Smooth muscle cell (in vitro differentiated cells): Measurements from ENCODE around the gene GPR155. TPM values are rescaled to one million over a fixed set of nuclear protein-coding genes. Genes with fewer than 3 reads are reported as not detected.

Source experiments
- DNase-seq: peaks from one replicate; lab custom pipeline; 2025; ENCODE audit not compliant: unreplicated experiment; lab: John Stamatoyannopoulos, UW
- H2AFZ ChIP-seq: fragments of 200-600 bp; sonication (generic); 2 replicates; pipeline ENCODE4 v1.6.0; 2016; ENCODE audit warnings: antibody characterized with exemption, low read depth, mild to moderate bottlenecking
- H3F3A ChIP-seq: fragments of 200-600 bp; sonication (generic); 2 replicates; pipeline ENCODE4 v1.6.0; 2017; ENCODE audit warnings: antibody characterized with exemption, low read depth
- H3K27ac ChIP-seq: fragments of 200-600 bp; sonication (generic); 2 replicates; pipeline ENCODE4 v1.5.1; 2016; ENCODE audit warnings: low read depth, mild to moderate bottlenecking
- H3K27me3 ChIP-seq: fragments of 200-600 bp; sonication (generic); 2 replicates; pipeline ENCODE4 v1.6.1; 2016; ENCODE audit warnings: low read depth, mild to moderate bottlenecking
- H3K36me3 ChIP-seq: fragments of 200-600 bp; sonication (generic); 2 replicates; pipeline ENCODE4 v1.5.1; 2016; ENCODE audit warnings: low read depth
- H3K4me1 ChIP-seq: fragments of 200-600 bp; sonication (generic); 2 replicates; pipeline ENCODE4 v1.5.1; 2016; ENCODE audit warnings: low read depth
- H3K4me2 ChIP-seq: fragments of 200-600 bp; sonication (generic); 2 replicates; pipeline ENCODE4 v1.6.0; 2016; ENCODE audit warnings: mild to moderate bottlenecking
- H3K4me3 ChIP-seq: fragments of 200-600 bp; sonication (generic); 2 replicates; pipeline ENCODE4 v1.5.1; 2016; ENCODE audit warnings: mild to moderate bottlenecking
- H3K79me2 ChIP-seq: fragments of 200-600 bp; sonication (generic); 2 replicates; pipeline ENCODE4 v1.6.0; 2016; ENCODE audit warnings: low read depth, mild to moderate bottlenecking
- H3K9ac ChIP-seq: fragments of 200-600 bp; sonication (generic); 2 replicates; pipeline ENCODE4 v1.6.0; 2016; ENCODE audit warnings: low read depth
- H3K9me3 ChIP-seq: fragments of 200-600 bp; sonication (generic); replicated peaks from 2 replicates; pipeline ENCODE4 v1.5.1; 2016; ENCODE audit warnings: low read depth
- H4K20me1 ChIP-seq: fragments of 200-600 bp; sonication (generic); 2 replicates; pipeline ENCODE4 v1.6.0; 2016; ENCODE audit warnings: low read depth
- WGBS: methylation state at CpG from one replicate; pipeline ENCODE4 v1.1.7; 2016; ENCODE audit warnings: low lambda C conversion rate; 5-methylcytosine and 5-hydroxymethylcytosine counted together
- polyA plus RNA-seq: library from polyadenylated mRNA; unstranded; fragments of >200 nt; fragmentation: Nextera tagmentation; extraction: Ambion mirVana; gene quantifications from 2 replicates; pipeline ENCODE4 v1.2.1, GENCODE V29; 2016
- total RNA-seq: library from RNA; depleted of rRNA; stranded (reverse); fragments of >200 nt; gene quantifications from 2 replicates; pipeline ENCODE4 v1.2.3, GENCODE V29; 2014
- TF ChIP-seq, protein P1 (sequence below): fragments of 200-600 bp; sonication (generic); IDR thresholded peaks from 2 replicates; pipeline ENCODE4 v1.5.1; 2017; ENCODE audit warnings: borderline replicate concordance, mild to moderate bottlenecking, antibody characterized with exemption; ENCODE audit not compliant: insufficient read depth, poor library complexity, severe bottlenecking

GPR155 gene
- total and polyA plus RNA-seq, 2 experiments from 2014 or later = 6.9 to 10.5 TPM

DNA sequence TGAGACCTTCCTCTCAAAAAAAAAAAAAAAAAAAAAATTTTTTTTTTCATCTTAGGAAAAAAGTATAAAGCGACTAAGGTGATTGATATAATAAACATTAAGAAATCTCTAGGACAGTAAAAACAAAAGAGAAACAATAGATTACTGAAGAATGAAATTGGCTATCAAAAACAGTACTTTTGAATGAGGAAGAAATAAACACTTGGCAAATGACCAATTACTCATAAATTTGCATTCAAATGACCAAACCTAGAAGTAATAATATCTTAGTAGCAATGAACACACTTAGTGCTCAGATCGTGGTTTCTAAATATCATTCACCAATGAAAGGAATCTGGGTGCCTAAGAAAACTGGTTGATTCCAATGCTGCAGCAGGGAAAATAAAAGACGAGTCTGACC is 101.6 kb downstream of the GPR155 start:
- H3K27ac ChIP-seq = no peak overlapping the region
- no peak for DNase-seq
- no peak overlapping the region for H2AFZ ChIP-seq
- H3K4me3 ChIP-seq = no peak overlapping the region
- no peaks in the 10 kb centered on the region for H3F3A ChIP-seq
- H3K9ac ChIP-seq = no peak overlapping the region
- no peaks in the 10 kb centered on the region for H3K27me3 ChIP-seq
- H3K4me1 ChIP-seq = no peaks in the 10 kb centered on the region
- H3K4me2 ChIP-seq = no peak overlapping the region
- no peaks in the 10 kb centered on the region for H3K9me3 ChIP-seq
- TF ChIP-seq, protein P1, sequence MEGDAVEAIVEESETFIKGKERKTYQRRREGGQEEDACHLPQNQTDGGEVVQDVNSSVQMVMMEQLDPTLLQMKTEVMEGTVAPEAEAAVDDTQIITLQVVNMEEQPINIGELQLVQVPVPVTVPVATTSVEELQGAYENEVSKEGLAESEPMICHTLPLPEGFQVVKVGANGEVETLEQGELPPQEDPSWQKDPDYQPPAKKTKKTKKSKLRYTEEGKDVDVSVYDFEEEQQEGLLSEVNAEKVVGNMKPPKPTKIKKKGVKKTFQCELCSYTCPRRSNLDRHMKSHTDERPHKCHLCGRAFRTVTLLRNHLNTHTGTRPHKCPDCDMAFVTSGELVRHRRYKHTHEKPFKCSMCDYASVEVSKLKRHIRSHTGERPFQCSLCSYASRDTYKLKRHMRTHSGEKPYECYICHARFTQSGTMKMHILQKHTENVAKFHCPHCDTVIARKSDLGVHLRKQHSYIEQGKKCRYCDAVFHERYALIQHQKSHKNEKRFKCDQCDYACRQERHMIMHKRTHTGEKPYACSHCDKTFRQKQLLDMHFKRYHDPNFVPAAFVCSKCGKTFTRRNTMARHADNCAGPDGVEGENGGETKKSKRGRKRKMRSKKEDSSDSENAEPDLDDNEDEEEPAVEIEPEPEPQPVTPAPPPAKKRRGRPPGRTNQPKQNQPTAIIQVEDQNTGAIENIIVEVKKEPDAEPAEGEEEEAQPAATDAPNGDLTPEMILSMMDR = no peak
- peaks cover 67% of the 10 kb centered on the region for H4K20me1 ChIP-seq
- peaks cover 14% of the 10 kb centered on the region for H3K36me3 ChIP-seq
- WGBS = 96% methylated on average over 3 of the region's 3 CpGs
- peaks cover 34% of the 10 kb centered on the region for H3K79me2 ChIP-seq

DNA sequence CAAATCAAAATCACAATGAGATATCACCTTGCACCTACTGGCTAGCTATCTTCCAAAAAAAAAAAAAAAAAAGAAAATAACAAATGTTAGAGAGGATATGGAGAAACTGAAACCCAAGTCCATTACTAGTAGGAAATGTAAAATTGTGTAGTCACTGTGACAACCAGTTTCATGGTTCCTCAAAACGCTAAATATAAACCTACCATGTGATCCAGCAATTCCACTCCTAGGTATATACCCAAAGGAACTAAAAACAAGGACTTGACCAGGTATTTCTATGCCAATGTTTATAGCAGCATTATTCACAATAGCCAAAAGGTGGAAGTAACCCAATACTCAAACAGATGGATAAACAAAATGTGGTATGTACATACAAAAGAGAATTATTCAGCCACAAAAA is 103.0 kb downstream of the GPR155 start:
- 93% methylated on average over 1 of the region's 1 CpG for WGBS

More for the DNA sequence above, 103.0 kb downstream of the GPR155 start:
- no peak overlapping the region for H3K9ac ChIP-seq
- no peak overlapping the region for H3K27ac ChIP-seq
- H3K4me2 ChIP-seq = no peak overlapping the region
- no peaks in the 10 kb centered on the region for H3K27me3 ChIP-seq
- no peaks in the 10 kb centered on the region for H3K4me1 ChIP-seq
- no peak overlapping the region for H2AFZ ChIP-seq
- H3K4me3 ChIP-seq = no peak overlapping the region
- peaks cover 20% of the 10 kb centered on the region for H3K36me3 ChIP-seq
- TF ChIP-seq, protein P1 = no peak
- peaks cover 28% of the 10 kb centered on the region for H3K79me2 ChIP-seq
- no peak for DNase-seq
- no peaks in the 10 kb centered on the region for H3K9me3 ChIP-seq
- H3F3A ChIP-seq = no peaks in the 10 kb centered on the region
- H4K20me1 ChIP-seq = peaks cover 54% of the 10 kb centered on the region

Other genes with a start within 250 kb of the GPR155 start
- gene OLA1, start 238.5 kb downstream of the GPR155 start, total RNA-seq = 76.0 and 79.1 TPM in 2 replicates
- gene OLA1, start 238.5 kb downstream of the GPR155 start, polyA plus RNA-seq = 59.6 and 90.7 TPM in 2 replicates
- gene SP9, start 152.1 kb downstream of the GPR155 start, total RNA-seq = 0.49 and 0.63 TPM in 2 replicates
- gene SP9, start 152.1 kb downstream of the GPR155 start, polyA plus RNA-seq = 0.17 and 0.26 TPM in 2 replicates
- 27.2 and 27.8 TPM in 2 replicates for gene SCRN3, start 91.3 kb downstream of the GPR155 start, total RNA-seq
- 9.8 and 19.1 TPM in 2 replicates for gene SCRN3, start 91.3 kb downstream of the GPR155 start, polyA plus RNA-seq
- 27.3 and 29.0 TPM in 2 replicates for gene WIPF1, start 110.8 kb upstream of the GPR155 start, total RNA-seq
- gene WIPF1, start 110.8 kb upstream of the GPR155 start, polyA plus RNA-seq = 35.5 and 36.4 TPM in 2 replicates